Upper lobe of left lung (tissue), 6 donors: ENCODE measurements around the gene STAP2. TPM values are rescaled to one million over a fixed set of nuclear protein-coding genes. Genes with fewer than 3 reads are reported as not detected.
A peak's percentile ranks its signal among the peaks of the same experiment; 100 is the strongest.

Source experiments
- ATAC-seq, 2 donors: fragments of 200-7000 bp; cut with Tn5 transposase; one replicate each; pipeline ENCODE4 v1.9.1; 2022; ENCODE audit warnings: mild to moderate bottlenecking in 2 of 2, moderate library complexity in 2 of 2; ENCODE audit not compliant: low FRiP score in 2 of 2
- DNase-seq, 2 donors: peaks; one replicate each; pipeline ENCODE4 v3.0.0-alpha.2; 2019 to 2020
- H3K27ac ChIP-seq, 4 donors: fragments of 200-600 bp; sonication (generic); one replicate each; pipeline ENCODE4 v1.5.1; 2016 to 2019
- H3K27me3 ChIP-seq, 4 donors: fragments of 200-600 bp; sonication (generic); one replicate each; pipeline ENCODE4 v1.5.1; 2017 to 2019
- H3K36me3 ChIP-seq, 4 donors: fragments of 200-600 bp; sonication (generic); one replicate each; pipeline ENCODE4 v1.5.1; 2016 to 2019
- H3K4me1 ChIP-seq, 4 donors: fragments of 200-600 bp; sonication (generic); one replicate each; pipeline ENCODE4 v1.5.1; 2018 to 2019
- H3K4me3 ChIP-seq, 4 donors: fragments of 200-600 bp; sonication (generic); one replicate each; pipeline ENCODE4 v1.5.1; 2017 to 2019; ENCODE audit warnings: mild to moderate bottlenecking in 2 of 4, moderate library complexity in 1 of 4
- H3K9me3 ChIP-seq, 4 donors: fragments of 200-600 bp; sonication (generic); one replicate each; pipeline ENCODE4 v1.5.1; 2018 to 2019
- CTCF ChIP-seq, 6 experiments: fragments of 450-650 bp in 4 of 6; fragments of 200-600 bp in 2 of 6; sonication (generic) in 2 of 6; IDR thresholded peaks; one replicate each; pipeline ENCODE4 v1.5.1; 2016 to 2019; ENCODE audit warnings: antibody characterized with exemption in 6 of 6
- EP300 ChIP-seq, 4 donors: sonication (generic); formaldehyde crosslinking; IDR thresholded peaks; one replicate each; pipeline ENCODE4 v1.5.1; 2017; ENCODE audit warnings: antibody characterized with exemption in 4 of 4, control low read depth in 2 of 4
- POLR2A ChIP-seq, 4 donors: fragments of 450-650 bp; IDR thresholded peaks; one replicate each; pipeline ENCODE4 v1.5.1; 2016 to 2017; ENCODE audit warnings: antibody characterized with exemption in 4 of 4, mild to moderate bottlenecking in 2 of 4
- POLR2AphosphoS5 ChIP-seq, 2 donors: sonication (generic); formaldehyde crosslinking; IDR thresholded peaks; one replicate each; pipeline ENCODE4 v1.5.1; 2017; ENCODE audit warnings: antibody characterized with exemption in 2 of 2
- WGBS, 2 donors: methylation state at CpG; one replicate each; pipeline ENCODE4 v1.1.5; 2017 to 2018; 5-methylcytosine and 5-hydroxymethylcytosine counted together
- total RNA-seq, 6 donors: library from RNA; depleted of rRNA in 4 of 6; stranded (reverse); fragments of >200 nt in 4 of 6; gene quantifications; one replicate each; pipeline versions ENCODE4 v1.1.0 to v1.2.1, GENCODE V29; 2016 to 2021
- donor health status: DM: no; HTN: no; CAD: no; lungs with moderate emphysema.
- donor health status: DM: no; HTN: yes; CAD: no; lungs with severe emphysema.

Gene STAP2
- total RNA-seq, 6 donors from 2014 or later, result 11.2 to 39.8 (median 14.7) TPM

GRCh38 chr19:4360081-4360569, 21.5 kb upstream of the STAP2 start:
- WGBS, 2 donors, result 73 to 78% methylated on average over 7 of the region's 9 CpGs
- H3K4me3 ChIP-seq, result no peak overlapping the region
- no peak for TF ChIP-seq EP300 (IDR thresholded peaks at IDR 0.05)
- TF ChIP-seq CTCF (IDR thresholded peaks at IDR 0.05), result no peak
- no peak for TF ChIP-seq POLR2AphosphoS5 (IDR thresholded peaks at IDR 0.05)
- TF ChIP-seq POLR2A (IDR thresholded peaks at IDR 0.05), result no peak
- ATAC-seq (no peak), DNase-seq (no peak)
- no peaks in the 10 kb centered on the region for H3K9me3 ChIP-seq
- H3K36me3 ChIP-seq, result peaks cover 17 to 76% (median 66%) of the 10 kb centered on the region in 4 donors
- H3K27ac ChIP-seq, result peak overlapping the region in 1 of 4 donors; percentile 13
- peaks cover 0 to 5% (median 2%) of the 10 kb centered on the region in 4 donors for H3K4me1 ChIP-seq
- H3K27me3 ChIP-seq, result no peaks in the 10 kb centered on the region

GRCh38 chr19:4359627-4360000, 21.0 kb upstream of the STAP2 start:
- TF ChIP-seq POLR2A (IDR thresholded peaks at IDR 0.05) (no peak), CTCF (IDR thresholded peaks at IDR 0.05) (no peak), POLR2AphosphoS5 (IDR thresholded peaks at IDR 0.05) (no peak), EP300 (IDR thresholded peaks at IDR 0.05) (no peak)
- H3K4me3 ChIP-seq, result no peak overlapping the region
- peak overlapping the region in 1 of 4 donors; percentile 27 for H3K27ac ChIP-seq
- H3K4me1 ChIP-seq, result peaks cover 0 to 5% (median 2%) of the 10 kb centered on the region in 4 donors
- H3K36me3 ChIP-seq, result peaks cover 17 to 72% (median 62%) of the 10 kb centered on the region in 4 donors
- WGBS, 2 donors, result 86 to 88% methylated on average over 6 to 12 of the region's 13 CpGs
- DNase-seq, result peak in 1 of 2 donors; percentile 70
- no peaks in the 10 kb centered on the region for H3K27me3 ChIP-seq
- no peaks in the 10 kb centered on the region for H3K9me3 ChIP-seq
- ATAC-seq, result no peak

- Histone ChIP-seq H3K27ac (peak overlapping the region in 1 of 4 donors; percentile 27), H3K27me3 (no peaks in the 10 kb centered on the region), H3K9me3 (no peaks in the 10 kb centered on the region), H3K4me1 (peaks cover 0 to 5% (median 2%) of the 10 kb centered on the region in 4 donors), H3K4me3 (no peak overlapping the region), H3K36me3 (peaks cover 14 to 69% (median 58%) of the 10 kb centered on the region in 4 donors)
- ATAC-seq (no peak), DNase-seq (no peak)
- 94% methylated on average over 7 to 18 of the region's 25 CpGs for WGBS, 2 donors
- no peak for TF ChIP-seq POLR2AphosphoS5 (IDR thresholded peaks at IDR 0.05)
- TF ChIP-seq CTCF (IDR thresholded peaks at IDR 0.05), result no peak
- no peak for TF ChIP-seq EP300 (IDR thresholded peaks at IDR 0.05)
- TF ChIP-seq POLR2A (IDR thresholded peaks at IDR 0.05), result no peak
Observed at GRCh38 chr19:4358709-4359626, 20.3 kb upstream of the STAP2 start.

DNA sequence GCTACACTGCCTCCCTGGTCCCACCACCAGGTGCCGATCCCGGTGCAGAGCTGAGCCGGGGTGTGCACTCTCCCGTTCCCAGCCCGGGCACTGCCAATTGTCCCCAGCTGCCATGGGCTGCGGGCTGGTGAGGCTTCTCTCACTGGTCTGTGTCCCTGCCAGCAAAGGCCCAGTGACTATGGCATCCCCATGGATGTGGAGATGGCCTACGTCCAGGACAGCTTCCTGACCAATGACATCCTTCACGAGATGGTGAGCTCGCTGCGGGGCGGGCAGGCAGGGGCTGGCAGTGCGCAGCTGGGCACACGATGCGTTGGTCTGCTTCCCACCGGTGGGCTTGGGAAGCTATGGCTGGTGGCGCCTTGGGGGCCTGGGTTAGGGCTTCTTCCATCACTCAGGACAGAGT, 19.3 kb upstream of the STAP2 start:
- whole genome bisulfite sequencing, 2 donors, result 92 to 100% methylated on average over 6 to 16 of the region's 16 CpGs
- ATAC-seq, result no peak
- peaks cover 0 to 5% (median 2%) of the 10 kb centered on the region in 4 donors for H3K4me1 ChIP-seq
- H3K4me3 ChIP-seq, result no peak overlapping the region
- no peaks in the 10 kb centered on the region for H3K27me3 ChIP-seq
- TF ChIP-seq EP300 (IDR thresholded peaks at IDR 0.05) (no peak), CTCF (IDR thresholded peaks at IDR 0.05) (no peak), POLR2AphosphoS5 (IDR thresholded peaks at IDR 0.05) (no peak)
- no peak overlapping the region for H3K27ac ChIP-seq
- peaks cover 6 to 59% (median 48%) of the 10 kb centered on the region in 4 donors for H3K36me3 ChIP-seq
- no peaks in the 10 kb centered on the region for H3K9me3 ChIP-seq
- DNase-seq, result peak in 1 of 2 donors; percentile 65
